Activated CD4-positive, alpha-beta memory T cell treated with anti-CD3 and anti-CD28 coated beads for 36 hours (primary cell): ENCODE measurements around the gene EMC10. TPM values are rescaled to one million over a fixed set of nuclear protein-coding genes. Genes with fewer than 3 reads are reported as not detected.
A peak's percentile ranks its signal among the peaks of the same experiment; 100 is the strongest.

Experiments used
- CTCF ChIA-PET: fragments of 350-600 bp; sonication (Branson Sonifier 250); formaldehyde crosslinking; loops from one replicate; lab custom pipeline; 2021; ENCODE audit warnings: antibody characterized with exemption, inconsistent platforms; lab: Charles Lee
- POLR2A ChIA-PET: fragments of 350-600 bp; sonication (Branson Sonifier 250); formaldehyde crosslinking; loops from one replicate; lab custom pipeline; 2021; ENCODE audit warnings: antibody characterized with exemption; lab: Charles Lee
- DNase-seq: peaks from one replicate; pipeline ENCODE4 v3.0.0-alpha.2; 2020
- H3K27ac Mint-ChIP-seq: one replicate; pipeline ENCODE4 v1.8.0; 2021; ENCODE audit warnings: mixed read lengths
- H3K27me3 Mint-ChIP-seq: one replicate; pipeline ENCODE4 v1.8.0; 2021; ENCODE audit warnings: mixed read lengths
- H3K36me3 Mint-ChIP-seq: one replicate; pipeline ENCODE4 v1.8.0; 2021; ENCODE audit warnings: mixed read lengths
- H3K4me1 Mint-ChIP-seq: one replicate; pipeline ENCODE4 v1.8.0; 2021; ENCODE audit warnings: low read depth, mixed read lengths
- H3K4me3 Mint-ChIP-seq: one replicate; pipeline ENCODE4 v1.8.0; 2021; ENCODE audit warnings: mild to moderate bottlenecking, mixed read lengths
- H3K9me3 Mint-ChIP-seq: one replicate; pipeline ENCODE4 v1.8.0; 2021; ENCODE audit warnings: mixed read lengths
- intact Hi-C: fragments of 100-400 bp; cut with micrococcal nuclease; formaldehyde crosslinking; loops from one replicate; pipeline ENCODE4 v1.15.1; 2023
- total RNA-seq, 2 experiments: library from RNA; stranded (reverse); gene quantifications; one replicate each; pipeline ENCODE4 v1.2.3, GENCODE V29; 2021

Gene EMC10
- total RNA-seq, 2 experiments from 2014 or later = 37.5 to 37.6 TPM

- Mint-ChIP-seq H3K4me1 (peaks cover 4% of the 10 kb centered on the region), H3K36me3 (no peaks in the 10 kb centered on the region), H3K9me3 (peaks cover 12% of the 10 kb centered on the region), H3K27me3 (peaks cover 25% of the 10 kb centered on the region), H3K27ac (no peak overlapping the region), H3K4me3 (no peak overlapping the region)
- ChIA-PET POLR2A (no interaction called here), CTCF (interaction anchor here (1.0 to 8.2 kb wide), 2 partner anchors 24 to 176 kb away, joined by 4 to 77 read pairs; no protein-coding TSS in a partner anchor)
- no peak for DNase-seq
- intact Hi-C loops = no loop called here
These were observed 56.6 kb downstream of the EMC10 start for GRCh38 chr19:50532952-50533351.

GRCh38 chr19:50534478-50534877, 58.2 kb downstream of the EMC10 start:
- ChIA-PET CTCF (interaction anchor here (8.2 kb wide), 1 partner anchor 22 kb away, joined by 77 read pairs; no protein-coding TSS in a partner anchor), POLR2A (no interaction called here)
- H3K27ac Mint-ChIP-seq = no peak overlapping the region
- peaks cover 23% of the 10 kb centered on the region for H3K27me3 Mint-ChIP-seq
- peaks cover 4% of the 10 kb centered on the region for H3K4me1 Mint-ChIP-seq
- no peaks in the 10 kb centered on the region for H3K36me3 Mint-ChIP-seq
- no peak for DNase-seq
- H3K9me3 Mint-ChIP-seq = peaks cover 12% of the 10 kb centered on the region
- intact Hi-C loops = no loop called here
- no peak overlapping the region for H3K4me3 Mint-ChIP-seq

- no peak overlapping the region for H3K27ac Mint-ChIP-seq
- CTCF ChIA-PET = interaction anchor here (0.6 to 8.2 kb wide), 2 partner anchors 21 to 39 kb away, joined by 4 to 77 read pairs; no protein-coding TSS in a partner anchor
- intact Hi-C loops = no loop called here
- peaks cover 21% of the 10 kb centered on the region for H3K27me3 Mint-ChIP-seq
- H3K9me3 Mint-ChIP-seq = peaks cover 12% of the 10 kb centered on the region
- no peaks in the 10 kb centered on the region for H3K36me3 Mint-ChIP-seq
- no peak for DNase-seq
- POLR2A ChIA-PET = no interaction called here
- H3K4me1 Mint-ChIP-seq = peaks cover 4% of the 10 kb centered on the region
- no peak overlapping the region for H3K4me3 Mint-ChIP-seq
These were observed 59.4 kb downstream of the EMC10 start for GRCh38 chr19:50535672-50536187.

GRCh38 chr19:50536662-50537305, 60.5 kb downstream of the EMC10 start:
- no peaks in the 10 kb centered on the region for H3K36me3 Mint-ChIP-seq
- H3K9me3 Mint-ChIP-seq = peaks cover 12% of the 10 kb centered on the region
- H3K27me3 Mint-ChIP-seq = peaks cover 19% of the 10 kb centered on the region
- H3K27ac Mint-ChIP-seq = no peak overlapping the region
- intact Hi-C loops = loop anchor here (1.0 kb wide), 2 partner anchors 247 to 386 kb away; no protein-coding TSS in a partner anchor
- H3K4me3 Mint-ChIP-seq = no peak overlapping the region
- ChIA-PET POLR2A (no interaction called here), CTCF (interaction anchor here (0.6 to 8.2 kb wide), 12 partner anchors 8 to 385 kb away, joined by 3 to 77 read pairs (median 6); no protein-coding TSS in a partner anchor)
- no peak for DNase-seq
- peaks cover 4% of the 10 kb centered on the region for H3K4me1 Mint-ChIP-seq

GRCh38 chr19:50537306-50537685, 61.0 kb downstream of the EMC10 start:
- Mint-ChIP-seq H3K9me3 (peaks cover 12% of the 10 kb centered on the region), H3K27ac (no peak overlapping the region), H3K4me1 (peaks cover 4% of the 10 kb centered on the region), H3K36me3 (no peaks in the 10 kb centered on the region), H3K4me3 (no peak overlapping the region), H3K27me3 (peaks cover 17% of the 10 kb centered on the region)
- ChIA-PET CTCF (interaction anchor here (0.6 to 8.2 kb wide), 18 partner anchors 8 to 385 kb away, joined by 3 to 77 read pairs (median 5); partner anchors contain the start of genes NAPSA and POLD1), POLR2A (no interaction called here)
- no peak for DNase-seq
- intact Hi-C loops = loop anchor here (1.0 kb wide), 2 partner anchors 246 to 385 kb away; no protein-coding TSS in a partner anchor

- Mint-ChIP-seq H3K27me3 (peaks cover 12% of the 10 kb centered on the region), H3K27ac (no peak overlapping the region), H3K36me3 (no peaks in the 10 kb centered on the region), H3K4me3 (no peak overlapping the region), H3K4me1 (peaks cover 4% of the 10 kb centered on the region), H3K9me3 (peaks cover 7% of the 10 kb centered on the region)
- DNase-seq = peak; percentile 80
- ChIA-PET CTCF (interaction anchor here (0.7 to 8.2 kb wide), 19 partner anchors 9 to 384 kb away, joined by 3 to 77 read pairs (median 5); partner anchors contain the start of genes NAPSA and POLD1), POLR2A (no interaction called here)
- intact Hi-C loops = loop anchor here (1.0 kb wide), 2 partner anchors 246 to 385 kb away; no protein-coding TSS in a partner anchor
These were observed 61.5 kb downstream of the EMC10 start for GRCh38 chr19:50537769-50538230.

Other genes with a start within 250 kb of the EMC10 start
- 1 to 10 TPM; 5.4 to 6.2 TPM for gene KCNC3, start 147.1 kb upstream of the EMC10 start, total RNA-seq
- gene NAPSA, start 110.9 kb upstream of the EMC10 start, total RNA-seq = 10 to 100 TPM; 88.8 to 99.8 TPM
- gene NR1H2, start 100.0 kb upstream of the EMC10 start, total RNA-seq = 10 to 100 TPM; 73.9 to 75.6 TPM
- gene POLD1, start 92.2 kb upstream of the EMC10 start, total RNA-seq = 100 to 1,000 TPM; 190 to 191 TPM
- gene SPIB, start 57.6 kb upstream of the EMC10 start, total RNA-seq = under 1 TPM; 0.45 to 0.80 TPM
- under 1 TPM; 0.38 to 0.94 TPM for gene MYBPC2, start 43.6 kb upstream of the EMC10 start, total RNA-seq
- gene GARIN5A, start 341 bp downstream of the EMC10 start, total RNA-seq = under 1 TPM; 0.77 to 0.88 TPM
- 10 to 100 TPM; 29.5 to 36.2 TPM for gene JOSD2, start 34.7 kb downstream of the EMC10 start, total RNA-seq
- gene ASPDH, start 37.4 kb downstream of the EMC10 start, total RNA-seq = not detected
- gene LRRC4B, start 91.9 kb downstream of the EMC10 start, total RNA-seq = not detected
- not detected for gene SYT3, start 163.4 kb downstream of the EMC10 start, total RNA-seq
- gene C19orf81, start 172.9 kb downstream of the EMC10 start, total RNA-seq = under 1 TPM in 1 of 2 experiments, not detected in 1; 0.69 TPM
- not detected for gene SHANK1, start 243.3 kb downstream of the EMC10 start, total RNA-seq
- gene CLEC11A, start 246.9 kb downstream of the EMC10 start, total RNA-seq = under 1 TPM; 0.41 to 0.71 TPM